CD4-positive, alpha-beta T cell treated with Interleukin-17A for 4 hours (primary cell): ENCODE results near the gene TRAF5.
"Not testable (repeated sequence)": the region's sequence is repeated elsewhere in the genome, so short reads cannot be mapped to it uniquely, and the experiment has no call there.

Experiments used
- DNase-seq: peaks from one replicate; pipeline ENCODE4 v3.0.0-alpha.2; 2020; ENCODE audit warnings: mixed read lengths

The TRAF5 gene

GRCh38 chr1:211379446-211379845 lies 52.8 kb downstream of the TRAF5 start:
- DNase-seq = no peak

DNA sequence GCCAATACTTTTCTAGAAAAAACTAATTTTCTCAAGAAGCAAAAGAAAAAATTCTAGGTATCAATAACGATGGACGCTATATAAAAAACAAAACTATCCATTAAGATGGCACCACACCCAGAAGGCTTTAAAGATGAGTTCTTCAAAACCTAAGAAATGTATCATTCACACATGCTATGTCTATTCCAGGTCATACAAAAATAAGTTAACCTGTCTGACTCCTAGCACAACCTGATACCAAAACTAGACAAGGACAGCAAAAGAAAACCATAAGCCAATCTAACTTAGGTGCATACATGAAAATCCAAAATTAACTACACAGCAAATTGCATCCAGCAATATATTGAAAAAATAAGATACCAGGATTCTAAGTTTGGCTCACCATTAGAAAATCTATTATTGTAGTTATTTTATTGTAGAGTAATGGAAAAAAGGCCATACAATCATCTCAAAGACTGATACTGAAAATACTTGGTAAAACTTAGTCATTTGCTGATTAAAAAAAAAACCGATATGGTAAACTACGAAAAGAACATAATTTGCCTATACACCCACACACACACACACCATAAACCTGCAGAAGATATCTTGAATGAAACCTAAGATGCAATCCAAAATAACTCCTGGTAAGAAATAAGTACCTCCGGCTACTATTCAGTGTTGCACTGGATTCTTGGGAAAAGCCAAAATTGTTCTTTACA lies 55.0 kb downstream of the TRAF5 start:
- no peak for DNase-seq

DNA sequence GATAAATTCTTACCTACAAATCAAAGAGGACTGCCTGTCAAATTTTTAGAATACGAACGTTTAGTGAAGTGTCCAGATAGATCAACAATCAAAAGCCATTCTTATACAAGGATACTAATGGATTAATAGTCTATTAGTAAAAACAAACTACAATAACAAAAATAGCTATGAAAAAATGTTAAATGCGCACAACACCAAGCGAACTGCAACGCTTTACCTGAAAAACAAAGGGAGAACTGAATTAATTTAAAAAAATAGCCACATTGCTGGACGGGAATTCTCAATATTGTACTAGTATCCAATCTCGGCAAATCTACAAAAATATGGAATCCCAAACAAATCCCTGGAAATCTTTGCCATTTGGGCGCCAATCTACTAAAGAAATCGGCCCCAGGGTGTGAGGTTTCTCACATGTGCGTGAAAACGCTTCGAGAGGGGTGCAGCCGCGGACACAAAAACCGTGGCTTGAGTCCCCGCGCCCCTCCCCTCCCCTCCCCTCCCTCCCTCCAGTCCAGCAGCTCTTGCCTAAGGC lies 55.6 kb downstream of the TRAF5 start:
- no peak for DNase-seq

GRCh38 chr1:211382714-211383480 lies 56.3 kb downstream of the TRAF5 start:
- peak; percentile 86 for DNase-seq

DNA sequence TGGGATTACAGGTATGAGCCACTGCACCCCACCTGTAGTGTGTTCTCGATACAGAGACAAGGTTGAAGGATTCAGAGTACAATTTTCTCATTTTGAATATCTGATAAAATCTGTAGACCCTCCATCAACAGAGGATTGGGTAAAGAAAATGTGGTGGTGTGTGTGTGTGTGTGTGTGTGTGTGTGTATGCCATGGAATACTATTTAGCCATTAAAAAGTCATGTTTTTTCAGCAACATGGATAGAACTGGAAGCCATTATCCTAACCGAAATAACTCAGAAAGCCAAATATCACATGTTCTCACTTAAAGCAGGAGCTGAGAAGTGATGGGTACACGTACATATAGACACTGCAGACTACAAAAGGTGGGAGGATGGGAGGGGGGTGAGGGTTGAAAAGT lies 57.9 kb downstream of the TRAF5 start:
- DNase-seq = no peak

GRCh38 chr1:211386921-211387320 lies 60.3 kb downstream of the TRAF5 start:
- no peak for DNase-seq

- DNase-seq = not testable (repeated sequence)
Observed at GRCh38 chr1:211390829-211391228, 64.2 kb downstream of the TRAF5 start.

DNA sequence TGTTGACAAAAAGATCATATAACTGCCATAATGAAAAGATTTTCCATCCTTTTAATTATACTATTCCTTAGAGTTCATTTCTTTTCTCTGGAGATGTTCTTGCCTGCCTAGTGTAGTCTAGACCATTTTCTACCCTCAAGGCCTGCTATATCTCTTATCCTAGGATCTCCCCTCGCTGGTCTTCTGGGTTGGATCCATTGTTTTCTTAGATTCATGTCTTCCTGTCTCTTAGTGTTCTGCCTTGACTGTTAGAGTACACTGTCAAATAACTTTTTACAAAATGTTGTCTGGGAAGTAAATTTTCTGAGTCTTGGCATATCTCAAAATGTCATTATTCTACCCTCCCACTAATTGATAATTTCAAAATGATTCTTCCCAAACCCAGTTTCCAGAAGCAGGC lies 66.6 kb downstream of the TRAF5 start:
- no peak for DNase-seq

DNA sequence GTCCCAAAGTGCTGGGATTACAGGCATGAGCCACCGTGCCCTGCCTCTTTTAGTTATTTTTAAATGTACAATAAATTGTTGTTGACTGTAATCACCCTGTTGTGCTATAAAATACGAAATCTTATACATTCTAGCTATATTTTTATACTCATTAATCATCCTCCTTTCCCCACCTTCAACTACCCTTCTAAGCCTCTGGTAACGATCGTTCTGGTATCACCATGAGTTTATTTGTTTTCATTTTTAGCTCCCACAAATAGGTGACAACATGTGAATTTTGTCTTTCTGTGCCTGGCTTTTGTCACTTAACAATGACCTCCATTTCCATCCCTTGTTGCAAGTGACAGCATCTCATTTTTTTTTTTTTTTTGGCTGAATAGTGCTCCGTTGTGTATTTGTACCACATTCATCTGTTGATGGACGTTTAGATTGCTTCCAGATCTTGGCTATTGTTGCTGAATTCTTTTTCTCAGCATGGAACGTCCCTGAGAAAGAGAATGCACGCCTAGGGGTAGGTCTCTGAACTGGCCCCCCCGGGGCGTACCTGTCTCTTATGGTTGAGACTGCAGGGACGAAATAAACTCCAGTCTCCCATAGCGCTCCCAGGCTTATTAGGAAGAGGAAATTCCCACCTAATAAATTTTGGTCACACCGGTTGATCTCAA lies 71.8 kb downstream of the TRAF5 start:
- DNase-seq = not testable (repeated sequence)

GRCh38 chr1:211399851-211400393 lies 73.3 kb downstream of the TRAF5 start:
- not testable (repeated sequence) for DNase-seq

- not testable (repeated sequence) for DNase-seq
Observed at GRCh38 chr1:211401751-211402150, 75.1 kb downstream of the TRAF5 start.

DNA sequence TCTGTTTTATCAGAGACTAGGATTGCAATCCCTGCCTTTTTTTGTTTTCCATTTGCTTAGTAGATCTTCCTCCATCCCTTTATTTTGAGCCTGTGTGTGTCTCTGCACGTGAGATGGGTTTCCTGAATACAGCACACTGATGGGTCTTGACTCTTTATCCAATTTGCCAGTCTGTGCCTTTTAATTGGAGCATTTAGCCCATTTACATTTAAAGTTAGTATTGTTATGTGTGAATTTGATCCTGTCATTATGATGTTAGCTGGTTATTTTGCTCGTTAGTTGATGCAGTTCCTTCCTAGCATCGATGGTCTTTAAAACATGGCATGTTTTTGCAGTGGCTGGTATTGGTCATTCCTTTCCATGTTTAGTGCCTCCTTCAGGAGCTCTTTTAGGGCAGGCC lies 79.5 kb downstream of the TRAF5 start:
- not testable (repeated sequence) for DNase-seq

GRCh38 chr1:211407749-211408148 lies 81.1 kb downstream of the TRAF5 start:
- peak; percentile 14 for DNase-seq

DNA sequence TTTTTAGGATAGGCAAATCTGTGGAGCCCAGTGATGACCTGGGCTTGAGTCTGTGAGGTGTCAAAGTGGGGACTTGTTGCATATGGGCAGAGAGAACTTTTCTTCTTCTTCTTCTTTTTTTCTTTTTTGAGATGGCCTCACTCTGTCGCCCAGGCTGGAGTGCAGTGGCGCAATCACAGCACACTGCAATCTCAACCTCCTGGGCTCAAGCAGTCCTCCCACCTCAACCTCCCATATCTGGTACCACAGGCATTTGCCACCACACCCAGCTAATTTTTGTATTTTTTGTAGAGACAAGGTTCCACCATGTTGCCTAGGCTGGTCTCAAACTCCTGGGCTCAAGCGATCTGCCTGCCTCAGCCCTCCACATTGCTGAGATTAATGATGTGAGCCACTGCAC lies 85.0 kb downstream of the TRAF5 start:
- DNase-seq = no peak

GRCh38 chr1:211415700-211416099 lies 89.1 kb downstream of the TRAF5 start:
- DNase-seq = no peak

GRCh38 chr1:211416246-211416627 lies 89.6 kb downstream of the TRAF5 start:
- DNase-seq = peak; percentile 46

GRCh38 chr1:211416628-211417323 lies 90.1 kb downstream of the TRAF5 start:
- peak; percentile 58 for DNase-seq

DNA sequence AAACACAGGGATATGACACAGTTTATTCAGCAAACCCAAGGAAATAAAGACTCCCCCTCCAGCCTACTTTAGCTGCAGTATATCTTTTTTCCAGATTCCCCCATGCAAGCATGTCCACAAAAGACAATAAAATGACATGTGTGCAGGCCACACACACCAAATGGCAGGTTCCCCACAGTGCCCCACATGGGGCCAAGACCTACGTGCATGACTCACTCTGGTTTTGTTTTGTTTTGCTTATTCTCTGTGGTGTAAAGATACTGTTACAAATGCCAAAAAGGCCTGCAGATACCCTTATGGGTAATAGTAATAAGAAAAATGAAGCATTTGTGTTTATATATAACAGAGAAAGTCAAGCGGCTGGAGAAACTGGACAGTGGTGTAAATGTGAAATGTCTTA lies 93.8 kb downstream of the TRAF5 start:
- peak; percentile 6 for DNase-seq

GRCh38 chr1:211420845-211421454 lies 94.3 kb downstream of the TRAF5 start:
- DNase-seq = no peak

- DNase-seq = no peak
Observed at GRCh38 chr1:211424018-211424417, 97.4 kb downstream of the TRAF5 start.
